Fibroblast of lung (primary cell): ENCODE results near the gene TMEM178B. TPM values are rescaled to one million over a fixed set of nuclear protein-coding genes. Genes with fewer than 3 reads are reported as not detected.
"Not testable (repeated sequence)": the region's sequence is repeated elsewhere in the genome, so short reads cannot be mapped to it uniquely, and the experiment has no call there.

Source experiments
- DNase-seq, 2 donors: peaks; one replicate each; pipeline versions ENCODE4 v3.0.0 to v3.0.0-alpha.2; 2010; ENCODE audit warnings: low read depth in 2 of 2
- H2AFZ ChIP-seq: 2 replicates; pipeline ENCODE4 v1.5.1; 2012; ENCODE audit warnings: low read length, control low read depth, inconsistent platforms
- H3K27ac ChIP-seq: 2 replicates; pipeline ENCODE4 v1.5.1; 2011; ENCODE audit warnings: low read length, control low read depth; ENCODE audit not compliant: insufficient read depth
- H3K27me3 ChIP-seq: 2 replicates; pipeline ENCODE4 v1.5.1; 2011; ENCODE audit warnings: mild to moderate bottlenecking, low read length; ENCODE audit not compliant: control insufficient read depth, insufficient read depth
- H3K36me3 ChIP-seq: 2 replicates; pipeline ENCODE4 v1.5.1; 2011; ENCODE audit warnings: low read length; ENCODE audit not compliant: control insufficient read depth, insufficient read depth
- H3K4me1 ChIP-seq: 2 replicates; pipeline ENCODE4 v1.5.1; 2011; ENCODE audit warnings: low read length; ENCODE audit not compliant: control insufficient read depth, insufficient read depth; ENCODE audit errors: extremely low read depth
- H3K4me2 ChIP-seq: 2 replicates; pipeline ENCODE4 v1.5.1; 2011; ENCODE audit warnings: low read length, control low read depth; ENCODE audit not compliant: insufficient read depth; ENCODE audit errors: extremely low read depth
- H3K4me3 ChIP-seq, 4 experiments: fragments of 200-600 bp in 1 of 4; sonication (generic) in 1 of 4; replicated peaks in 1 of 4; 2 replicates each; pipeline ENCODE4 v1.5.1; 2011 to 2016; ENCODE audit warnings: low read length in 4 of 4, low read depth in 3 of 4, mild to moderate bottlenecking in 3 of 4, control low read depth in 2 of 4, inconsistent platforms in 1 of 4, mixed read lengths in 1 of 4; ENCODE audit not compliant: insufficient read depth in 1 of 4; ENCODE audit errors: control extremely low read depth in 1 of 4
- H3K79me2 ChIP-seq: 2 replicates; pipeline ENCODE4 v1.5.1; 2012; ENCODE audit warnings: mild to moderate bottlenecking, low read length, inconsistent platforms; ENCODE audit not compliant: control insufficient read depth, insufficient read depth
- H3K9ac ChIP-seq: 2 replicates; pipeline ENCODE4 v1.5.1; 2011; ENCODE audit warnings: mild to moderate bottlenecking, low read length, control low read depth; ENCODE audit not compliant: insufficient read depth
- H3K9me3 ChIP-seq: 2 replicates; pipeline ENCODE4 v1.5.1; 2012; ENCODE audit warnings: low read depth, low read length; ENCODE audit not compliant: control insufficient read depth, insufficient read depth
- H4K20me1 ChIP-seq: 2 replicates; pipeline ENCODE4 v1.5.1; 2011; ENCODE audit warnings: low read length; ENCODE audit not compliant: control insufficient read depth, insufficient read depth; ENCODE audit errors: extremely low read depth
- EZH2 ChIP-seq: IDR thresholded peaks from 2 replicates; pipeline ENCODE4 v1.5.1; 2012; ENCODE audit warnings: low read length, control low read depth, mild to moderate bottlenecking; ENCODE audit errors: missing control alignments
- polyA plus RNA-seq, 2 donors: library from polyadenylated mRNA; depleted of rRNA in 1 of 2; stranded (reverse) in 1 of 2; unstranded in 1 of 2; fragments of >200 nt; gene quantifications; 2 replicates each; pipeline ENCODE4 v1.2.1, GENCODE V29; 2011 to 2012; ENCODE audit warnings: missing spikeins in 1 of 2
- total RNA-seq: library from RNA; depleted of rRNA; stranded (reverse); fragments of >200 nt; gene quantifications from 2 replicates; pipeline ENCODE4 v1.2.1, GENCODE V29; 2014
- TF ChIP-seq, protein P1 (sequence below), 2 donors: IDR thresholded peaks in 1 of 2; conservative IDR thresholded peaks in 1 of 2; 1 replicate in 1 of 2; 2 replicates in 1 of 2; pipeline ENCODE4 v1.5.1; 2011 to 2012; ENCODE audit warnings: low read length in 2 of 2, control low read depth in 1 of 2, inconsistent platforms in 1 of 2, low read depth in 1 of 2, mild to moderate bottlenecking in 1 of 2

The TMEM178B gene
- total and polyA plus RNA-seq, 2 donors (not counting 1 experiment from before 2014, with no cell fraction given), result under 0.01 to 0.14 TPM

DNA sequence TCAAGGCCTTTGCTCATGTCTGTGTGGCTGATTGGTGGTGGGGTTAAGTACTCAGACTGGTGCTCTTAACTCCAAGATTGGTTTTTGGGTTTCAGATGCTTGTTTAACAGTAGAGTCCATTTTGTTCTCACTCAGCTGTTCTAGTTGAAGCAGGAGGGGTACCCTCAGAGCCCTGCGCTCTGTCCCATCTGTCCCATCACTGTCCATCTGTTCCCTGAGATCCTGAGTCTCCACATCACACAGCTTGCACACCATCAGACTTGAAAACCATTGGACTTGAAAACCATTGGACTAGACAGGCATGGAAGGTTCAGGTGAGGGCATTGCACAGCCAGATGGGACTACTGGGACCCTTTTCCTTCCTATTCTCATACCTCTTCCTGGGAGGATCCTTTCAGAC is 39.3 kb downstream of the TMEM178B start:
- H3K4me3 ChIP-seq, result no peak overlapping the region
- H3K79me2 ChIP-seq, result no peaks in the 10 kb centered on the region
- DNase-seq, result no peak
- no peak overlapping the region for H3K4me2 ChIP-seq
- no peaks in the 10 kb centered on the region for H3K27me3 ChIP-seq
- H2AFZ ChIP-seq, result no peak overlapping the region
- H3K4me1 ChIP-seq, result no peaks in the 10 kb centered on the region
- H3K9ac ChIP-seq, result no peak overlapping the region
- no peaks in the 10 kb centered on the region for H3K9me3 ChIP-seq
- no peaks in the 10 kb centered on the region for H4K20me1 ChIP-seq
- H3K36me3 ChIP-seq, result no peaks in the 10 kb centered on the region
- no peak overlapping the region for H3K27ac ChIP-seq
- TF ChIP-seq EZH2, result no peak
- TF ChIP-seq, protein P1, sequence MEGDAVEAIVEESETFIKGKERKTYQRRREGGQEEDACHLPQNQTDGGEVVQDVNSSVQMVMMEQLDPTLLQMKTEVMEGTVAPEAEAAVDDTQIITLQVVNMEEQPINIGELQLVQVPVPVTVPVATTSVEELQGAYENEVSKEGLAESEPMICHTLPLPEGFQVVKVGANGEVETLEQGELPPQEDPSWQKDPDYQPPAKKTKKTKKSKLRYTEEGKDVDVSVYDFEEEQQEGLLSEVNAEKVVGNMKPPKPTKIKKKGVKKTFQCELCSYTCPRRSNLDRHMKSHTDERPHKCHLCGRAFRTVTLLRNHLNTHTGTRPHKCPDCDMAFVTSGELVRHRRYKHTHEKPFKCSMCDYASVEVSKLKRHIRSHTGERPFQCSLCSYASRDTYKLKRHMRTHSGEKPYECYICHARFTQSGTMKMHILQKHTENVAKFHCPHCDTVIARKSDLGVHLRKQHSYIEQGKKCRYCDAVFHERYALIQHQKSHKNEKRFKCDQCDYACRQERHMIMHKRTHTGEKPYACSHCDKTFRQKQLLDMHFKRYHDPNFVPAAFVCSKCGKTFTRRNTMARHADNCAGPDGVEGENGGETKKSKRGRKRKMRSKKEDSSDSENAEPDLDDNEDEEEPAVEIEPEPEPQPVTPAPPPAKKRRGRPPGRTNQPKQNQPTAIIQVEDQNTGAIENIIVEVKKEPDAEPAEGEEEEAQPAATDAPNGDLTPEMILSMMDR (conservative IDR thresholded peaks at IDR 0.05 in 1 of 2, IDR thresholded peaks at IDR 0.05 in 1 of 2; ENCODE audit: low read depth in 1 of 2, low read length in 2 of 2), result no peak

DNA sequence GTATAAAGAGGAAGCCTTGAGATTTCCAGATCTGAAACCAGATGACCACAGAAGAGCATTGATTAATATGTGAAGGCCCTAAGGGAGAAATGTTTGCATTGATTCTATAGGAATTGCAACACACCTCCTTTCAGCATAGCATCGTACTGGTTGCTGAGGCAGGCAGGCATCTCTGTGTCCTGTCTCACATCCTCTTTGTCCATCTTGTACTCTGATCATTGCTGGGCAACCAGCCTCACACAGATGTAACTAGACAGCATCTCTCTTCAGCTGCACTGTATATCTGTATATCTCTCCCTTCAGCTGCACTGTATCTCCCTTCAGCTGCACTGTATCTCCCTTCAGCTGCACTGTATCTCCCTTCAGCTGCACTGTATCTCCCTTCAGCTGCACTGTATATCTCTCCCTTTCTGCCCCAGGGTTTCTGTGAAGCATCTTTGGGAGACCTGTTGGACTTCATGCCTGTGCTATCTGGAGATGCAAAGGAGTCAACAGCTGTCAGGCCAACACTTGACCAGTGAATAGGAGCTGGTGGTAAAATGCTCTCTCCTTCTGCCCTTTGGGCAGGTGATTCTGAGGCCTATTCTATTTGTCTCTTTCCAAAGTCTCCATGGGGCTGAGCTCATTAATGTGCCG is 40.3 kb downstream of the TMEM178B start:
- Histone ChIP-seq H4K20me1 (no peaks in the 10 kb centered on the region), H3K27ac (no peak overlapping the region), H3K79me2 (no peaks in the 10 kb centered on the region), H3K27me3 (no peaks in the 10 kb centered on the region), H3K9ac (no peak overlapping the region), H3K4me3 (no peak overlapping the region), H3K4me1 (no peaks in the 10 kb centered on the region), H3K36me3 (no peaks in the 10 kb centered on the region), H2AFZ (no peak overlapping the region), H3K9me3 (no peaks in the 10 kb centered on the region), H3K4me2 (no peak overlapping the region)
- DNase-seq, result no peak
- no peak for TF ChIP-seq EZH2
- TF ChIP-seq, protein P1 (conservative IDR thresholded peaks at IDR 0.05 in 1 of 2, IDR thresholded peaks at IDR 0.05 in 1 of 2; ENCODE audit: low read depth in 1 of 2, low read length in 2 of 2), result no peak

DNA sequence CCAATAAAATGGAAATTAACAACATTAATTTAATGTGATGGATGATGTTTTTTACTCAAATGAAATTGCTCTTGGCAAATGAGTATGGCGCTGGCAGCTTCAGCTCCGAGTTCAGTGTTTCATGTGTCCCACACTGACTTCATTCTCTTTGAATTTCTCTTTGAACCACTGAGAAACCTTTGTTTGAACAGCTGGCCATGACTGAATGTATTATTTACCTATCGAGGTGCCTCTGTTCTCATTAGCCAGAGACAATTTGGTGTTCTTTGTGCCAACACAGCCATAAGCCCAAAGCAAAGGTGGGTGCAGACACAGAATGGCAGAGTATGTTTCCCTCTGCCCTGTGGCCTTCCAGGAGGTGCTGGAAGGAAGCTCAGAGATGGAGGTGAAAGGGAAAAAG is 42.1 kb downstream of the TMEM178B start:
- no peak for TF ChIP-seq EZH2
- TF ChIP-seq, protein P1 (conservative IDR thresholded peaks at IDR 0.05 in 1 of 2, IDR thresholded peaks at IDR 0.05 in 1 of 2; ENCODE audit: low read depth in 1 of 2, low read length in 2 of 2), result no peak
- Histone ChIP-seq H3K9ac (no peak overlapping the region), H3K4me3 (no peak overlapping the region), H4K20me1 (no peaks in the 10 kb centered on the region), H3K9me3 (no peaks in the 10 kb centered on the region), H2AFZ (no peak overlapping the region), H3K79me2 (no peaks in the 10 kb centered on the region), H3K27me3 (no peaks in the 10 kb centered on the region), H3K36me3 (no peaks in the 10 kb centered on the region), H3K27ac (no peak overlapping the region), H3K4me1 (no peaks in the 10 kb centered on the region), H3K4me2 (no peak overlapping the region)
- no peak for DNase-seq

DNA sequence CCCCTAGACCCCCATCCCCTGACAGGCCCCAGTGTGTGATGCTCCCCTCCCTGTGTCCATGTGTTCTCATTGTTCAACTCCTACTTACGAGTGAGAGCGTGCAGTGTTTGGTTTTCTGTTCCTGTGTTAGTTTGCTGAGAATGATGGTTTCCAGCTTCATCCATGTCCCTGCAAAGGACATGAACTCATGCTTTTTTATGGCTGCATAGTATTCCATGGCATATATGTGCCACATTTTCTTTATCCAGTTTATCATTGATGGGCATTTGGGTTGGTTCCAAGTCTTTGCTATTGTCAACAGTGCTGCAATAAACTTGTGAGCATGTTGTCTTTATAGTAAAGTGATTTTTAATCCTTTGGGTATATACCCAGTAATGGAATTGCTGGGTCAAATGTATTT is 42.8 kb downstream of the TMEM178B start:
- not testable (repeated sequence) for H3K9me3 ChIP-seq, H3K36me3 ChIP-seq, H3K27ac ChIP-seq, H2AFZ ChIP-seq, DNase-seq, H4K20me1 ChIP-seq, H3K27me3 ChIP-seq, H3K4me1 ChIP-seq, H3K4me2 ChIP-seq, H3K4me3 ChIP-seq, H3K9ac ChIP-seq, H3K79me2 ChIP-seq
